Ramos (cell line): ENCODE measurements around the gene BTAF1.

Source experiments
- in situ Hi-C: fragments of 300-500 bp; cut with MboI; formaldehyde crosslinking; loops from one replicate; pipeline ENCODE4 v1.14.3; 2022; ENCODE audit warnings: low sequenced_read_pairs; ENCODE audit not compliant: unreplicated experiment

The BTAF1 gene

GRCh38 chr10:91907914-91908336 is 15.6 kb upstream of the BTAF1 start:
- in situ Hi-C loops: loop anchor here (25.0 kb wide), 3 partner anchors 521 to 996 kb away; partner anchors contain the start of gene ANKRD1

- in situ Hi-C loops: loop anchor here (25.0 kb wide), 3 partner anchors 521 to 996 kb away; partner anchors contain the start of gene ANKRD1
Observed at GRCh38 chr10:91908337-91909116, 15.0 kb upstream of the BTAF1 start.

- in situ Hi-C loops: loop anchor here (25.0 kb wide), 3 partner anchors 522 to 997 kb away; partner anchors contain the start of gene ANKRD1
Observed at GRCh38 chr10:91909117-91909677, 14.4 kb upstream of the BTAF1 start, which contains the start of gene FGFBP3. Gene FGFBP3 (minus strand): TSS chr10:91909486. CDS start chr10:91908969, 517 bp downstream.

- in situ Hi-C loops: loop anchor here (25.0 kb wide), 3 partner anchors 523 to 998 kb away; partner anchors contain the start of gene ANKRD1
Observed at GRCh38 chr10:91910467-91910866, 13.1 kb upstream of the BTAF1 start.

GRCh38 chr10:91919651-91920050 is 3.9 kb upstream of the BTAF1 start:
- in situ Hi-C loops: loop anchor here (25.0 kb wide), 3 partner anchors 532 to 1007 kb away; partner anchors contain the start of gene ANKRD1

GRCh38 chr10:91924212-91925021 is 847 bp downstream of the BTAF1 start:
- in situ Hi-C loops: loop anchor here (25.0 kb wide), 3 partner anchors 537 to 1012 kb away; partner anchors contain the start of gene ANKRD1

- in situ Hi-C loops: no loop called here
Observed at GRCh38 chr10:91925022-91925320, 1.4 kb downstream of the BTAF1 start.

- in situ Hi-C loops: no loop called here
Observed at GRCh38 chr10:91930939-91931338, 7.4 kb downstream of the BTAF1 start.

GRCh38 chr10:91931526-91932190 is 8.1 kb downstream of the BTAF1 start:
- in situ Hi-C loops: no loop called here

- in situ Hi-C loops: no loop called here
Observed at GRCh38 chr10:91932737-91933136, 9.2 kb downstream of the BTAF1 start.

GRCh38 chr10:91935886-91936285 is 12.3 kb downstream of the BTAF1 start:
- in situ Hi-C loops: no loop called here

GRCh38 chr10:91939653-91940052 is 16.1 kb downstream of the BTAF1 start:
- in situ Hi-C loops: no loop called here

GRCh38 chr10:91941426-91941825 is 17.9 kb downstream of the BTAF1 start:
- in situ Hi-C loops: no loop called here

GRCh38 chr10:91944880-91945630 is 21.5 kb downstream of the BTAF1 start:
- in situ Hi-C loops: no loop called here

- in situ Hi-C loops: no loop called here
Observed at GRCh38 chr10:91953600-91954160, 30.1 kb downstream of the BTAF1 start.

GRCh38 chr10:91955114-91955513 is 31.5 kb downstream of the BTAF1 start:
- in situ Hi-C loops: no loop called here

- in situ Hi-C loops: no loop called here
Observed at GRCh38 chr10:91957091-91957490, 33.5 kb downstream of the BTAF1 start.

- in situ Hi-C loops: no loop called here
Observed at GRCh38 chr10:91969297-91969696, 45.7 kb downstream of the BTAF1 start.

- in situ Hi-C loops: no loop called here
Observed at GRCh38 chr10:91974960-91975359, 51.4 kb downstream of the BTAF1 start.
